Aorta (tissue), 5 donors: Measurements from ENCODE around the gene IL24. TPM values are rescaled to one million over a fixed set of nuclear protein-coding genes. Genes with fewer than 3 reads are reported as not detected.
A peak's percentile ranks its signal among the peaks of the same experiment; 100 is the strongest.
"Not testable (repeated sequence)": the region's sequence is repeated elsewhere in the genome, so short reads cannot be mapped to it uniquely, and the experiment has no call there.

Experiments used
- ATAC-seq: fragments of 200-7000 bp; cut with Tn5 transposase; one replicate; pipeline ENCODE4 v1.9.1; 2022; ENCODE audit warnings: moderate library complexity; ENCODE audit not compliant: low FRiP score
- DNase-seq, 2 donors: peaks; one replicate each; pipeline ENCODE4 v3.0.0-alpha.2; 2020
- H3K27ac ChIP-seq, 2 donors: one replicate each; pipeline ENCODE4 v1.5.1; 2013; ENCODE audit warnings: low read length in 2 of 2, mild to moderate bottlenecking in 2 of 2, moderate library complexity in 2 of 2, control low read depth in 1 of 2, inconsistent platforms in 1 of 2, low read depth in 1 of 2
- H3K27me3 ChIP-seq, 2 donors: one replicate each; pipeline ENCODE4 v1.6.1; 2013; ENCODE audit warnings: control low read depth in 1 of 2, low read length in 1 of 2, mild to moderate bottlenecking in 1 of 2, moderate library complexity in 1 of 2; ENCODE audit not compliant: insufficient read depth in 2 of 2, control insufficient read depth in 1 of 2
- H3K36me3 ChIP-seq, 2 donors: one replicate each; pipeline ENCODE4 v1.6.1; 2013; ENCODE audit warnings: control low read depth in 1 of 2, low read length in 1 of 2, mild to moderate bottlenecking in 1 of 2; ENCODE audit not compliant: insufficient read depth in 2 of 2, control insufficient read depth in 1 of 2
- H3K4me1 ChIP-seq, 2 donors: one replicate each; pipeline ENCODE4 v1.6.1; 2013; ENCODE audit warnings: low read length in 2 of 2, control low read depth in 1 of 2, mild to moderate bottlenecking in 1 of 2, moderate library complexity in 1 of 2; ENCODE audit not compliant: insufficient read depth in 2 of 2, control insufficient read depth in 1 of 2
- H3K4me3 ChIP-seq, 2 donors: one replicate each; pipeline ENCODE4 v1.5.1; 2013; ENCODE audit warnings: low read length in 2 of 2, control low read depth in 1 of 2, mild to moderate bottlenecking in 1 of 2
- H3K9me3 ChIP-seq: one replicate; pipeline ENCODE4 v1.6.1; 2013; ENCODE audit warnings: mild to moderate bottlenecking, low read length; ENCODE audit not compliant: control insufficient read depth
- WGBS, 2 donors: extraction: QIAGEN DNeasy Blood & Tissue Kit; methylation state at CpG; one replicate each; pipeline ENCODE4 v1.1.7; 2013; 5-methylcytosine and 5-hydroxymethylcytosine counted together
- intact Hi-C, 2 donors: fragments of 100-400 bp; cut with DNase I; formaldehyde crosslinking; loops; one replicate each; pipeline versions ENCODE4 v1.14.2 to v1.15.0; 2022
- polyA plus RNA-seq, 2 donors: library from polyadenylated mRNA; stranded (reverse); fragments of 200-250 nt; gene quantifications; one replicate each; pipeline ENCODE4 v1.2.3, GENCODE V29; 2013
- total RNA-seq, 2 donors: library from RNA; stranded (reverse); fragmentation: NEBNext Ultra II Directional; extraction: Animal tissue kit (Norgen Biotek cat#: 25700); gene quantifications; one replicate each; pipeline ENCODE4 v1.2.1, GENCODE V29; 2021
- donor health status: healthy with polysubstance abuse.
- donor health status: Bipolar disorder and iron deficiency.
- donor health status: DM: no; HTN: no; CAD: no.
- donor health status: DM: no; HTN: no; CAD: no.
- donor health status: DM: yes; HTN: yes; CAD: no.

IL24 gene
- total and polyA plus RNA-seq, 4 donors, result not detected

- Histone ChIP-seq H3K9me3 (no peaks in the 10 kb centered on the region), H3K4me3 (no peak overlapping the region), H3K27ac (no peak overlapping the region), H3K27me3 (no peaks in the 10 kb centered on the region), H3K36me3 (no peaks in the 10 kb centered on the region), H3K4me1 (no peaks in the 10 kb centered on the region)
- intact Hi-C loops, result no loop called here
- ATAC-seq, result no peak
- DNase-seq, result peak; percentile 65 to 67
- 75 to 83% methylated on average over 12 of the region's 12 CpGs for WGBS, 2 donors
Measured at GRCh38 chr1:206923009-206923960, 26.0 kb downstream of the IL24 start.

GRCh38 chr1:206923961-206924557, 26.8 kb downstream of the IL24 start:
- 97 to 98% methylated on average over 4 of the region's 4 CpGs for WGBS, 2 donors
- intact Hi-C loops, result not testable (repeated sequence)
- peak in 1 of 2 donors; percentile 26 for DNase-seq

GRCh38 chr1:206924592-206925105, 27.4 kb downstream of the IL24 start:
- no peaks in the 10 kb centered on the region for H3K27me3 ChIP-seq
- intact Hi-C loops, result no loop called here
- DNase-seq, result peak in 1 of 2 donors; percentile 34
- no peaks in the 10 kb centered on the region for H3K4me1 ChIP-seq
- no peak for ATAC-seq
- H3K9me3 ChIP-seq, result no peaks in the 10 kb centered on the region
- H3K4me3 ChIP-seq, result no peak overlapping the region
- H3K27ac ChIP-seq, result no peak overlapping the region
- 79 to 83% methylated on average over 8 of the region's 8 CpGs for WGBS, 2 donors
- H3K36me3 ChIP-seq, result no peaks in the 10 kb centered on the region

More at GRCh38 chr1:206923961-206924557, 26.8 kb downstream of the IL24 start:
- not testable (repeated sequence) for H3K4me3 ChIP-seq, H3K4me1 ChIP-seq, H3K27ac ChIP-seq, H3K36me3 ChIP-seq, H3K27me3 ChIP-seq, H3K9me3 ChIP-seq
- ATAC-seq, result peak; percentile 75

GRCh38 chr1:206925106-206925736, 28.0 kb downstream of the IL24 start:
- Histone ChIP-seq H3K9me3 (no peaks in the 10 kb centered on the region), H3K4me3 (no peak overlapping the region), H3K27ac (no peak overlapping the region), H3K4me1 (no peaks in the 10 kb centered on the region), H3K27me3 (no peaks in the 10 kb centered on the region), H3K36me3 (no peaks in the 10 kb centered on the region)
- ATAC-seq, result no peak
- DNase-seq, result peak; percentile 73 to 83
- intact Hi-C loops, result no loop called here
- 79 to 81% methylated on average over 11 of the region's 11 CpGs for WGBS, 2 donors

- peak in 1 of 2 donors; percentile 27 for DNase-seq
- H3K9me3 ChIP-seq, result no peaks in the 10 kb centered on the region
- H3K4me3 ChIP-seq, result no peak overlapping the region
- no peaks in the 10 kb centered on the region for H3K4me1 ChIP-seq
- WGBS, 2 donors, result 91 to 96% methylated on average over 2 of the region's 2 CpGs
- ATAC-seq, result no peak
- H3K27me3 ChIP-seq, result no peaks in the 10 kb centered on the region
- no peaks in the 10 kb centered on the region for H3K36me3 ChIP-seq
- intact Hi-C loops, result no loop called here
- H3K27ac ChIP-seq, result no peak overlapping the region
Measured at GRCh38 chr1:206926286-206926685, 29.0 kb downstream of the IL24 start.

GRCh38 chr1:206929524-206929923, 32.3 kb downstream of the IL24 start:
- Histone ChIP-seq H3K4me3 (no peak overlapping the region), H3K4me1 (no peaks in the 10 kb centered on the region), H3K9me3 (no peaks in the 10 kb centered on the region), H3K36me3 (no peaks in the 10 kb centered on the region), H3K27ac (no peak overlapping the region), H3K27me3 (no peaks in the 10 kb centered on the region)
- DNase-seq (no peak), ATAC-seq (no peak)
- intact Hi-C loops, result no loop called here
- 88 to 91% methylated on average over 6 of the region's 6 CpGs for WGBS, 2 donors

GRCh38 chr1:206930210-206930798, 33.1 kb downstream of the IL24 start:
- Histone ChIP-seq H3K36me3 (no peaks in the 10 kb centered on the region), H3K27ac (no peak overlapping the region), H3K27me3 (no peaks in the 10 kb centered on the region), H3K9me3 (no peaks in the 10 kb centered on the region), H3K4me1 (no peaks in the 10 kb centered on the region), H3K4me3 (no peak overlapping the region)
- intact Hi-C loops, result no loop called here
- DNase-seq (peak in 1 of 2 donors; percentile 72), ATAC-seq (no peak)
- WGBS, 2 donors, result 75 to 79% methylated on average over 17 of the region's 17 CpGs

GRCh38 chr1:206931709-206932108, 34.5 kb downstream of the IL24 start:
- 77 to 84% methylated on average over 6 of the region's 6 CpGs for WGBS, 2 donors
- no peaks in the 10 kb centered on the region for H3K4me1 ChIP-seq
- no peak for ATAC-seq
- peak in 1 of 2 donors; percentile 7 for DNase-seq
- no peaks in the 10 kb centered on the region for H3K36me3 ChIP-seq
- H3K9me3 ChIP-seq, result no peaks in the 10 kb centered on the region
- H3K4me3 ChIP-seq, result no peak overlapping the region
- no peak overlapping the region for H3K27ac ChIP-seq
- no peaks in the 10 kb centered on the region for H3K27me3 ChIP-seq
- intact Hi-C loops, result no loop called here
